PC-3 (cell line): ENCODE measurements around the gene TLR8. TPM values are rescaled to one million over a fixed set of nuclear protein-coding genes. Genes with fewer than 3 reads are reported as not detected.

Experiments used
- ATAC-seq: fragments of 200-7000 bp; cut with Tn5 transposase; 2 replicates; pipeline ENCODE4 v1.9.1; 2020; ENCODE audit warnings: mild to moderate bottlenecking, moderate library complexity
- BruUV-seq: library from RNA; stranded (reverse); fragments of 400-500 nt; replicated peaks from 2 replicates; lab custom pipeline; 2021; lab: Mats Ljungman, UMichigan
- CTCF ChIA-PET: fragments of 300-600 bp; sonication (Branson Sonifier 250); formaldehyde crosslinking; loops from one replicate; lab custom pipeline; 2022; ENCODE audit warnings: antibody characterized with exemption; lab: Charles Lee
- POLR2A ChIA-PET: fragments of 300-600 bp; sonication (Branson Sonifier 250); formaldehyde crosslinking; loops from one replicate; lab custom pipeline; 2022; ENCODE audit warnings: antibody characterized with exemption; ENCODE audit not compliant: unreplicated experiment; lab: Charles Lee
- DNase-seq: peaks from one replicate; pipeline ENCODE4 v3.0.0-alpha.2; 2015
- H2AFZ ChIP-seq: fragments of 300-600 bp; sonication (generic); 2 replicates; pipeline ENCODE4 v1.6.0; 2016; ENCODE audit warnings: antibody characterized with exemption, low read length
- H3F3A ChIP-seq: fragments of 300-600 bp; sonication (generic); one replicate; pipeline ENCODE4 v1.6.0; 2017; ENCODE audit warnings: antibody characterized with exemption, low read length, control low read depth, mild to moderate bottlenecking; ENCODE audit not compliant: unreplicated experiment
- H3K27ac ChIP-seq: fragments of 300-600 bp; sonication (generic); 2 replicates; pipeline ENCODE4 v1.5.1; 2016; ENCODE audit warnings: mild to moderate bottlenecking, low read length
- H3K27me3 ChIP-seq: fragments of 300-600 bp; sonication (generic); 2 replicates; pipeline ENCODE4 v1.6.1; 2016; ENCODE audit warnings: low read length, mixed read lengths
- H3K36me3 ChIP-seq: fragments of 300-600 bp; sonication (generic); 2 replicates; pipeline ENCODE4 v1.6.1; 2016; ENCODE audit warnings: low read depth, mixed run types, low read length, mixed read lengths
- H3K4me1 ChIP-seq: fragments of 300-600 bp; sonication (generic); 2 replicates; pipeline ENCODE4 v1.5.1; 2016; ENCODE audit warnings: low read length; ENCODE audit not compliant: insufficient read depth
- H3K4me2 ChIP-seq: fragments of 300-600 bp; sonication (generic); 2 replicates; pipeline ENCODE4 v1.6.0; 2016; ENCODE audit warnings: low read length
- H3K4me3 ChIP-seq: fragments of 300-600 bp; sonication (generic); 2 replicates; pipeline ENCODE4 v1.5.1; 2016; ENCODE audit warnings: mild to moderate bottlenecking, low read length, mixed read lengths
- H3K79me2 ChIP-seq: fragments of 300-600 bp; sonication (generic); 2 replicates; pipeline ENCODE4 v1.6.1; 2017; ENCODE audit warnings: low read length, mixed read lengths
- H3K9ac ChIP-seq: fragments of 300-600 bp; sonication (generic); 2 replicates; pipeline ENCODE4 v1.6.0; 2016; ENCODE audit warnings: mild to moderate bottlenecking, low read length
- H3K9me2 ChIP-seq: fragments of 300-600 bp; sonication (generic); replicated peaks from 2 replicates; pipeline ENCODE4 v1.6.1; 2016; ENCODE audit warnings: mixed run types, low read length, mixed read lengths
- H3K9me3 ChIP-seq: fragments of 300-600 bp; sonication (generic); 2 replicates; pipeline ENCODE4 v1.6.1; 2016; ENCODE audit warnings: low read length, mixed read lengths
- H4K20me1 ChIP-seq: fragments of 300-600 bp; sonication (generic); 2 replicates; pipeline ENCODE4 v1.6.1; 2016; ENCODE audit warnings: low read length, mixed read lengths
- EZH2 ChIP-seq: fragments of 300-600 bp; sonication (generic); IDR thresholded peaks from one replicate; pipeline ENCODE4 v1.6.1; 2017; ENCODE audit warnings: antibody characterized with exemption, mild to moderate bottlenecking, low read length; ENCODE audit not compliant: unreplicated experiment
- EZH2phosphoT487 ChIP-seq: fragments of 300-600 bp; sonication (generic); IDR thresholded peaks from 2 replicates; pipeline ENCODE4 v1.6.1; 2018; ENCODE audit warnings: mild to moderate bottlenecking, antibody characterized with exemption, low read length, borderline replicate concordance
- intact Hi-C: fragments of 100-400 bp; cut with micrococcal nuclease; formaldehyde crosslinking; loops from 2 replicates; pipeline ENCODE4 v1.9.0; 2023
- total RNA-seq: library from RNA; depleted of rRNA; stranded (reverse); fragments of >200 nt; gene quantifications from 2 replicates; pipeline ENCODE4 v1.2.3, GENCODE V29; 2014
- TF ChIP-seq, protein P1 (sequence below): fragments of 300-600 bp; sonication (generic); conservative IDR thresholded peaks from 2 replicates; pipeline ENCODE4 v1.5.1; 2017; ENCODE audit warnings: antibody characterized with exemption, low read depth, mild to moderate bottlenecking, low read length

Gene TLR8
- total RNA-seq, 1 experiment from 2014 or later, result not detected

GRCh38 chrX:12965131-12965940, 58.9 kb downstream of the TLR8 start:
- no TSS peak for BruUV-seq
- ATAC-seq (no peak), DNase-seq (no peak)
- H3K4me1 ChIP-seq, result no peaks in the 10 kb centered on the region
- no peaks in the 10 kb centered on the region for H3K9me3 ChIP-seq
- no peak for TF ChIP-seq EZH2phosphoT487
- no peaks in the 10 kb centered on the region for H3K36me3 ChIP-seq
- intact Hi-C loops, result no loop called here
- no peaks in the 10 kb centered on the region for H3K27me3 ChIP-seq
- no peaks in the 10 kb centered on the region for H3F3A ChIP-seq
- no peak overlapping the region for H3K4me2 ChIP-seq
- no peaks in the 10 kb centered on the region for H4K20me1 ChIP-seq
- H2AFZ ChIP-seq, result no peak overlapping the region
- ChIA-PET CTCF (no interaction called here), POLR2A (no interaction called here)
- H3K9ac ChIP-seq, result no peak overlapping the region
- no peak overlapping the region for H3K4me3 ChIP-seq
- H3K27ac ChIP-seq, result no peak overlapping the region
- H3K79me2 ChIP-seq, result no peaks in the 10 kb centered on the region
- no peaks in the 10 kb centered on the region for H3K9me2 ChIP-seq

GRCh38 chrX:12966151-12966550, 59.7 kb downstream of the TLR8 start:
- CTCF ChIA-PET, result no interaction called here
- Histone ChIP-seq H3K9me2 (no peaks in the 10 kb centered on the region), H3K36me3 (no peaks in the 10 kb centered on the region), H3K27me3 (no peaks in the 10 kb centered on the region), H3K9me3 (no peaks in the 10 kb centered on the region), H3K79me2 (no peaks in the 10 kb centered on the region), H3K9ac (no peak overlapping the region), H3K27ac (no peak overlapping the region), H3K4me3 (no peak overlapping the region), H2AFZ (no peak overlapping the region), H3K4me2 (no peak overlapping the region), H3F3A (no peaks in the 10 kb centered on the region), H4K20me1 (no peaks in the 10 kb centered on the region), H3K4me1 (peaks cover 5% of the 10 kb centered on the region; the same call in 1 of the 2 replicates)
- intact Hi-C loops, result no loop called here
- DNase-seq (no peak), ATAC-seq (no peak)
- TF ChIP-seq EZH2, result no peak
- TF ChIP-seq, protein P1, sequence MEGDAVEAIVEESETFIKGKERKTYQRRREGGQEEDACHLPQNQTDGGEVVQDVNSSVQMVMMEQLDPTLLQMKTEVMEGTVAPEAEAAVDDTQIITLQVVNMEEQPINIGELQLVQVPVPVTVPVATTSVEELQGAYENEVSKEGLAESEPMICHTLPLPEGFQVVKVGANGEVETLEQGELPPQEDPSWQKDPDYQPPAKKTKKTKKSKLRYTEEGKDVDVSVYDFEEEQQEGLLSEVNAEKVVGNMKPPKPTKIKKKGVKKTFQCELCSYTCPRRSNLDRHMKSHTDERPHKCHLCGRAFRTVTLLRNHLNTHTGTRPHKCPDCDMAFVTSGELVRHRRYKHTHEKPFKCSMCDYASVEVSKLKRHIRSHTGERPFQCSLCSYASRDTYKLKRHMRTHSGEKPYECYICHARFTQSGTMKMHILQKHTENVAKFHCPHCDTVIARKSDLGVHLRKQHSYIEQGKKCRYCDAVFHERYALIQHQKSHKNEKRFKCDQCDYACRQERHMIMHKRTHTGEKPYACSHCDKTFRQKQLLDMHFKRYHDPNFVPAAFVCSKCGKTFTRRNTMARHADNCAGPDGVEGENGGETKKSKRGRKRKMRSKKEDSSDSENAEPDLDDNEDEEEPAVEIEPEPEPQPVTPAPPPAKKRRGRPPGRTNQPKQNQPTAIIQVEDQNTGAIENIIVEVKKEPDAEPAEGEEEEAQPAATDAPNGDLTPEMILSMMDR, result no peak
- TF ChIP-seq EZH2phosphoT487, result no peak
- no TSS peak for BruUV-seq
- POLR2A ChIA-PET, result no interaction called here

DNA sequence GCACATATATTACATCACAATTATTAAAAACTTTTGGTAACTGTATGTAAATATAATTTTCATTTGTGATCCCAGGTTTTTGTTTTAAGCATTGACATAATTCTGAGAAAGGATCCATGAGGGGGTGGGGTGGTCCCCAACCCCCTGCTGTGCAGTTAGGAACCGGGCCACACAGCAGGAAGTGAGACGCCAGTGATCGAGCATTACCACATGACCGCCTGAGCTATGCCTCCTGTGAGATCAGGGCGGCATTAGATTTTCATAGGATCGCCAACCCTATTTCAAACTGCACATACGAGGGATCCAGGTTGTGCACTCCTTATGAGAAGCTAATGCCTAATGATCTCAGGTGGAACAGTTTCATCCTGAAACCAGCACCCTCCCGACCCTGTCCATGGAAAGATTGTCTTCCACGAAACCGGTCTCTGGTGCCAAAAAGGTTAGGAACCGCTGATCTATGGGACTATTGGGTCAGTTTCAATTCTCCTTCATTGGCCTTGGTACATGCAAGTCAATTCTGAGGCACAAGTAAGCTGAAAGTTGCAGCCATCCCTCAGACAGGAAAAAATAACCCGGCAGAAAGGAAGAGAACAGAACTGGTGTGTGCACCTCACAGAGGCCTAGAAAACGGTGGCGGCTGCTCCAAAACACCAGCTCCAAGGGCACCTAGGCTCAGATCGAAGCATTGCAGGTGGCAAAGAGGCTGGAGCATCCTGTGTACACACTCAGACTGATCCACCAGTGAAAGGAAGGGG, 61.5 kb downstream of the TLR8 start:
- POLR2A ChIA-PET, result no interaction called here
- Histone ChIP-seq H3K9me3 (no peaks in the 10 kb centered on the region), H3F3A (no peaks in the 10 kb centered on the region), H3K4me2 (no peak overlapping the region), H3K9me2 (no peaks in the 10 kb centered on the region), H3K4me1 (peaks cover 7% of the 10 kb centered on the region; the same call in 1 of the 2 replicates), H3K36me3 (no peaks in the 10 kb centered on the region), H3K4me3 (no peak overlapping the region), H2AFZ (no peak overlapping the region), H4K20me1 (no peaks in the 10 kb centered on the region), H3K9ac (no peak overlapping the region), H3K27ac (no peak overlapping the region), H3K79me2 (no peaks in the 10 kb centered on the region), H3K27me3 (no peaks in the 10 kb centered on the region)
- CTCF ChIA-PET, result no interaction called here
- intact Hi-C loops, result no loop called here
- TF ChIP-seq, protein P1, result no peak
- TF ChIP-seq EZH2phosphoT487 (no peak), EZH2 (no peak)
- ATAC-seq (no peak), DNase-seq (no peak)
- no TSS peak for BruUV-seq
